GM18511 (cell line): Measurements from ENCODE around the gene BRIP1.
"Not testable (repeated sequence)": the region's sequence is repeated elsewhere in the genome, so short reads cannot be mapped to it uniquely, and the experiment has no call there.

ENCODE experiments used
- ATAC-seq: cut with Tn5 transposase; IDR thresholded peaks from one replicate; pipeline ENCODE4 v1.9.1; 2021; ENCODE audit warnings: mild to moderate bottlenecking, moderate library complexity; ENCODE audit not compliant: unreplicated experiment

Gene BRIP1

DNA sequence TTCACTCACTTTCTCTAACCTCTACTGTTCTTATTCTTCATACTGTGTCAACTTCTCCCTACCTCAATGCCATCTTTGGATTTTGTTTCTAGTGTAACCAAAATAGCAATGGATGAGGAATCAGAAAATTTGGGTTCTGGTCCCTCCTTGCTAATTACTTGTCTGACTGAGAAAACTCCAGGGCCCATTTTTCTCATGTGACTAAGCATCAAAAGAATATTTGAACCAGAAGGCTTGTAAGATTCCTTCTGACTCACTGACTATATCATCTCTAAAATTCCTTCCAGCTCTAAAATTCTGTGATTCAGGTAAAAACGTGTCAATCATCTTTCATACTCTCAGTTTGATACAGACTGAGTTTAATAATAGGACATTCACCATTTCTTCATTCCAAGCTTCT, 57.9 kb downstream of the BRIP1 start:
- ATAC-seq: no peak

DNA sequence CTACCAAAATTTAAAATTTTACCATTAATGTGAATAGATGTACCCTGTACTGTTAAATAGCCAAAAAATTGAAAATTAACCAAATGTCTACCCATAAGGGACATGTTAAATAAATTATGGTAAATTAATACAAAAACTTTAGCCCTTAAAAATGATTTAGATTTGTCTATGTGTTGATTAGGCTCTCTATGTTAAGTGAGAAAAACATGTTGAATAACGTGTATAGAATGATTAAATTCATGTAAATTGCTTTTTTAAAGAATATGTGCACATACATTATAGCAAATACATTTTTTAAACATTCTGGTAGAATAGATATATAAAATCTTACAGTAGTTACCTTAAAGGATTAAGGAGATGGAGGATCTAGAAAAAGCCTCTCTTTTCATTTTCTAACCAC, 59.5 kb downstream of the BRIP1 start:
- no peak for ATAC-seq

DNA sequence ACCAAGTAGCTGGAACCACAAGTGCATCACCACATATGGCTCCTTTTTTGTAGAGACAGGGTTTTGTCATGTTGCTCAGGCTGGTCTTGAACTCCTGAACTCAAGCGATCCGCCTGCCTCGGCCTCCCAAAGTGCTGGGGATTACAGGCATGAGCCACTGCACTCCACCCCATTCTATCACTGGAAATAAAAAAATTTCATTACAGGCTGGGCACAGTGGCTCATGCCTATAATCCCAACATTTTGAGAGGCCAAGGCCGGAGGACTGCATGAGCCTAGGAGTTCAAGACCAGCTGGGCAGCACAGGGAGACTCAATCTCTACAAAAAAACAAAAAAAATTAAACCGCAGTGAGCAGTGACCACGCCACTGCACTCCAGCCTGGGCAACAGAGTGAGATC, 60.1 kb downstream of the BRIP1 start:
- ATAC-seq: no peak

DNA sequence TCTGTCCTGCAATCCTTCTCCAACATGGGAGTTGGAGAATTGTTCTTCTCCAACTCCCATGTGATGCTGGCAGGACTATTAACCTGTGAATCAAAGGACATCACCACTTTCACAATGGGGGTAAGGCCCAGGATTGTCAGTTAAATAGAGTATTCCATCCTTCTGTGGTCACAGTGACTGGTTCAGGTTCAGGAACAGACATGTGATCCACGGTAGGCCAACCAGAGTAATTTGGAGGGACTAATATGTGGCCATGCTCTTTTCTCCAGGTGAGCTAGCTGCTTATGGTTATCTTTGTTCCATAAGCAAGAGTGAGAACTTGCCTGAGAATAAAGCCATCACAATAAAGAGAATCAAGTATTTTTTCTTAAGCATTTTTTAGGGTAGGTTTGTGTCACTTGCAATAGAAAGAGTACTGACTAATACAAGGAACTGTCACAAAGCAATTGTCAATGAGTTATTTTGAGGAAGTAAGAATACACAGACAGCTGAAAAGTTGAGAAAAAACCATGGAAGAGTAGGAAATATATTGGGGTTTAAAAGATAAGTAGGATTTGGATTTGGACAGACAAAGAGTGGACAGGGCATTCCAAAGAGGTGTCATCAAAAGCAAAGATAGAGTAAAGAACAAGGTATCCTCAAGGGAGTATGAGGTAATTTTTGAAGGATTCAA, 63.4 kb downstream of the BRIP1 start:
- no peak for ATAC-seq

DNA sequence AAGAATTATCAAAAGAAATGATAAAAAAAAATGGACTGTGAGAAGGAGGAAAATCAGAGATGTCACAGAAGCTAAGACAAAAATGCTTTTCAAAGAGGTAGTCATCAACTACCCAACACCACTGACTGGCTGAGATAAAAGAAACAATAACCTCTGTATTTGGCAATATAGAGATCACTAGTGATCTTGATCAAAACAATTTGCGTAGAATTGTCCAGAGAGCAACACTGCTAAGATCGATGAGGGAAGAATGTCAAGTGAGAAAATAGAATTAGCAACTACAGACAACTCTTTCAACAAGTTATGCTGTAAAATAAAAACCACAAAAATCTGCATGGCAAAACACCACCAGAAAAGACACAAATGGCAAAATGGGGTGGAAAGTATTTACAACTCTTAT, 66.0 kb downstream of the BRIP1 start:
- no peak for ATAC-seq

DNA sequence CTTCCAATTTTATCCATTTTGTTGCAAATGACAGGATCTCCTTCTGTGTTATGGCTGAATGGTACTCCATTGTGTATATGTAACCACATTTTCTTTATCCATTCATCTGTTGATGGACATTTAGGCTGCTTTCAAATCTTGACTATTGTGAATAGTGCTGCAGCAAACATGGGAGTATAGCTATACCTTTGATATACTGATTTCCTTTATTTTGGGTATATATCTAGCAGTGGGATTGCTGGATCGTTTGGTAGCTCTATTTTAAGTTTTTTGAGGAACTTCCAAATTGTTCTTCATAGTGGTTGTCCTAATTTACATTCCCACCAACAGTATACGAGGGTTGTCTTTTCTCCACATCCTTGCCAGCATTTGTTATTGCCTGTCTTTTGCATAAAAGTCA, 67.8 kb downstream of the BRIP1 start:
- no peak for ATAC-seq

DNA sequence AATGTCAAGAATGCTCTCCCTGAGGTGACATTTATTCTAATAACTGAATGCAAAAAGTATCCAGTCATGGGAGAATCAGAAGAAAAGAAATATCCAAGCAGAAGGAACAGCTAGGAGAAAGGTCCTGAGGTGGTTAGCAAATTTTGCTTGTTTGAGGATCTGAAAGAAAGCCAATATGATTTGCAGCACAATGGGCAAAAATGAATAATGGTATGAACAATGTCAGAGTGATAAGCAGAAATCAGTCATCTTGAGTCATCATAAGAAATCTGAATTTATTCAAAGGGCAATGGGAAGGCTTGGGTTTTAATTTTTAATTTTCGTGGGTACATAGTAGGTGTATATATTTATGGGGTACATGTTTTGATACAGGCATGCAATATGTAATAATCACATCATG, 68.5 kb downstream of the BRIP1 start:
- ATAC-seq: no peak

DNA sequence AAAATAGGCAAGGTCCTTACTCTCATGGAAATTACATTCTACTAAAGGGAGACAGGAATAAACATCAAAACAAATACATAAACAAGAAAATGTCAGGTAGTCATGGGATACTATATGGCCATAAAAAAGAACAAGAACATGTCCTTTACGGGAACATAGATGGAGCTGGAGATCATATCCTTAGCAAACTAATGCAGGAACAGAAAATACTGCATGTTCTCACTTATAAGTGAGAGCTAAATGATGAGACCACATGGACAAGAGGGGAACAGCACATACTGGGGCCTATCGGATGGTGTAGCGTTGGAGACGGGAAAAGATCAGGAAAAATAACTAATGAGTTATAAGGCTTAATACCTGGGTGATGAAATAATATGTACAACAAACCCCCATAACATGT, 69.1 kb downstream of the BRIP1 start:
- ATAC-seq: no peak

DNA sequence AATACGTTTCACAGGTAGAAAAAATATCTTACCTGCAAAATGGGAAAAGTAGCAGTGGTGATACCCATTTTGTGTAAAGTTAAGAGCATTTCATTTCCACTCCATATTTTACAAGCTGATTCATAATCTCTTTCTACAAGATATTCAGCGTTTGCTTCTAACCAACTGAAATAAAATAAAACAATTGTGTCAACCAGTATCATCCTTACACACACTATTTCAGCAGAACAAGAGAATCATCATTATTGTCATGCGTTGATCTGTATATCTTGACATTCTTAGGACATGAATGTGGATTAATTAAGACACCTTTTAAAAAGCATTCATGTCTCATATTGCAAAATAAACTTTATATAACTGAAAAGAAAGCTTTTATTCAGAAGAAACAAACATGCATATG, 69.8 kb downstream of the BRIP1 start:
- no peak for ATAC-seq

DNA sequence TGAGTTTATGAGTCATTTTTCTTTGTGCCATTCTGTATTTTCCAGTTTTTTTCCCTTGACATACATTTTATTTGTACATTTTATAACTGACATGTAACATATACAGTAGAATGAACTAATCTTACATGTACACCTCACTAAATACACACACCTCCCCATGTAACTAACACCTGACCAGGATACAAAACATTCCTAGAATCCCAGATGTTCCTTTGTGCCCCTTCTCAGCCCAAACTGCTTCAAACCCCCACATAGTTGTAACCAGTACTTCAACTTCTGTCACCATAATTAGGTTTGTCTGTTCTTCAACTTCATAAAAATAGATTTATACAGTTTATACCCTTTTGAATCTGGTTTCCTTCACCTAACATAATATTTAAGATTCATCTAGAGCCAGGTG, 73.5 kb downstream of the BRIP1 start:
- ATAC-seq: no peak

DNA sequence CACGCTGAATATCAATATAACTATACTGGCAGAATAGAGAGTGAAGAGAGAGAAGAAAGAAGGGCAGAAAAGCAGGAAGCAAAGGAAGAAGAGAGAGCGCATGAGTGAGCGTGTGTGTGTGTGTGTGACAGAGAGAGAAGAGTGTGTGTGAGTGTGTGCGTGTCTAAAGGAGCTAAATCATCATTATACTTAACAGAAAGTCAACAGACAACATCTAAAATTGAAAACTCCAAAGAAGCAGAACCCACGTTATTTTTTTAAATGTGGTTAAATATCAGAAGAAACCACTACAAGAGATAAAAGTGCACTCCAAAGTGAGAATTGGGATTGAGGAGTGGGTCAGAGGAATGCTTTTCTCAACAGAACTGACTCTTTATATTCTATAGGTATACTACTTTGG, 77.2 kb downstream of the BRIP1 start:
- ATAC-seq: no peak

DNA sequence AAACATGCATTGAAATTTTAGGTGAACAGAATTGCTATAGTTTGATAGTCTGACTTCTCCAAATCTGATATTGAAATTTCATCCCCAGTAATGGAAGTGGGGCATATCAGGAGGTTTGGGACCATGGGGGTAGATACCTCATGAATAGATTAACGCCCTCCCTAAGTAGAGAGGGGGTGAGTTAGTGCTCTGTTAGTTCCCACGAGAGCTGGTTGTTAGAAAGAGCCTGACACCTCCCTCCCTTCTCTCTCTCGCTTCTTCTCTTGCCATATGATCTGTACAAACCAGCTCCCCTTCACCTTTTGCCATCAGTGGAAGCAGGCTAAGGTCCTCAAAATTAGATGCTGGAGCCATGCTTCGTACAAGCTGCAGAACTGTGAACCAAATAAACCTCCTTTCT, 78.8 kb downstream of the BRIP1 start:
- ATAC-seq: peak; percentile 57

DNA sequence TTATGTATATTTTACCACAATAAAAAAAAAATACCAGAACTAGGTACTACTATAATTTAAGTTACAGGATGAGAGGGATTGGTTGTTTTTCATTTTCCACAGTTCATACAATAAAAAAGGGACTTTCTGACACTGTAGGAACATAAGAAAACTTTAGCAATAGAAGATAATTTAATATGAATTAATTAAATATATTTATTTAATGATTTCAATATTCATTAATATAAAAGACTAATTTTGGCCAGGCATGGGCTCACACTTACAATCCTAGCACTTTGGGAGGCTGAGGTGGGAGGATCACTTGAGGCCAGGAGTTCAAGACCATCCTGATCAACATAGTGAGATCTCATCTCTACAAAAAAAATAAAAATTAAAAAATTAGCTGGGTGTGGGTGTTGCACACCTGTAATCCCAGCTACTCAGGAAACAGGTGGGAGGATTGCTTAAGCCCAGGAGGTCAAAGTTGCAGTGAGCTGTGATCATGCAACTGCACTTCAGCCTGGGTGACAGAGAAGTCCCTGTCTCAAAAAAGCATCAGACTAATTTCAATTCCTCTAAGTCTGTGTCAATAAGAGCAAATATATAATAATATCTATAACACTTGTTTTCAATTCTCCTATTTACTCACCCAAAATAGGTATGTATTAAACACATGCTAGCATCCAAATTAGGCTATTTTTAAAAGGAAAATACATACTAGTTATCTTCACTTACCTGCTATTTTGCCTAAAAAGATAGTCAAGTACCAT, 79.6 kb downstream of the BRIP1 start:
- peak; percentile 83 for ATAC-seq

DNA sequence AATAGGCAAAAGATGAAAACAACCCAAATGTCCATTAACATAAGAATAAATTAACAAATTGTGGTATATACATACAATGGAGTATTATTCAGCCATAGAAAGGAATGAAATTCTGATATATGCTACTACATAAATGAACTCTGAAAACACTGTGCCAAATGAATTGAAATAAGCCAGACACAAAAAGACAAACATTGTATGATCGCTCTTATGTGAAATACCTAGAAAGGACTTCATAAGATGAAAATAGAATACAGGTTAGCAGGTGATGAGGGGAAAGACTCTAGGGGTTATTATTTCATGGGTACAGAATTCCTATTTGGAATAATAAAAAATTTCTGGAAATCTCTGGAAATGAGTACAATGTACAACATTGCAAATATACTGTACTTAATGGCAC, 80.2 kb downstream of the BRIP1 start:
- no peak for ATAC-seq

DNA sequence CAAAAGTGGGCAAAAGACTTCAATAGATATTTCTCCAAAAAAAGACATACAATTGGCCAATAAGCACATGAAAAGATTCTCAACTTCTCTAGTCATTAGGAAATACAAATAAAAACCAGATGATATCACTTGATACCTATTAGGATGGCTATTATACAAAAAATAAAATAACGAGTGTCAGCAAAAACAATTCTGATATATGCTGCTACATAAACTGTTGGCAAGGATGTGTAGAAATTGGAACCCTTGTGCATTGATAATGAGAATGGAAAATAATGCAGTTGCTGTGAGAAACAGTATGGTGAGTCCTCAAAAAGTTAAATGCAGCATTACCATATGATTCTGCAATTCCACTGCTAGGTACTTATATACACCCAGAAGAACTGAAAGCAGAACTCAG, 80.6 kb downstream of the BRIP1 start:
- no peak for ATAC-seq

DNA sequence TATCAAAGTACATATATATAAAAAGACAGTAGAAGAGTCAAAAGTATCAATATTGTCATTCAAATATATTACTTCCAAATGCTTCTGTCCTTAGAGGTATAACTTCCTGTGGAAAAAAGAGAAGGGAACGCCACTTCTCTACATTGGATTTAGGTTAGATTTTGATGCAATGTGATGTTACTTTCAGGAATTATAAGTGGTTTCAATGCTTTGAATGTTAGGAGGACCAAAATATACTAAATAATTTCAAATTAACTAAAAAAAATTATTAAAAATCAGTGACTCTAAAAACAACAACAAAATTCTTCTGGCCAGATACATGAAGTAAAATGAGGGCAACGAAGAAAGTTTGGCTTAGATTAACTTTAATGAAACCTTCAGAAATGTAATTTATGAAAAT, 88.0 kb downstream of the BRIP1 start:
- ATAC-seq: no peak

DNA sequence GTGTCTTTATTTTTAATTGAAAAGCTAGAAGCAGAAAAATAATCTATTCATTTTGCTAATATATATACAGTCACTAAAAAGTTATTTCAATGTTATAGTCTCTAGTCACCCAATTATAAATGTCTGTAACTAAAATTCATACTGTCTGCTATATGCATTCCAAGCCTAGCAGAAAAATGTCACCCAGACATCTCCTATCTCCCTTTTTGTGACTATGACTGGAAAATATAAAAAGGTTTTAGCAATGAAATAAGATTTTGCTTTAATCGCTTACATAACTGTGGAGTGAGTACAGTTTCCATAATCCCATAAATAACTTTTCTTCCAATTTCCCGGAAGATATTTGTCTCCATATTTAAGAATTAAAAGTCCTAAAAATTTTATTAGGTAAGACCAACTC, 88.6 kb downstream of the BRIP1 start:
- ATAC-seq: no peak

DNA sequence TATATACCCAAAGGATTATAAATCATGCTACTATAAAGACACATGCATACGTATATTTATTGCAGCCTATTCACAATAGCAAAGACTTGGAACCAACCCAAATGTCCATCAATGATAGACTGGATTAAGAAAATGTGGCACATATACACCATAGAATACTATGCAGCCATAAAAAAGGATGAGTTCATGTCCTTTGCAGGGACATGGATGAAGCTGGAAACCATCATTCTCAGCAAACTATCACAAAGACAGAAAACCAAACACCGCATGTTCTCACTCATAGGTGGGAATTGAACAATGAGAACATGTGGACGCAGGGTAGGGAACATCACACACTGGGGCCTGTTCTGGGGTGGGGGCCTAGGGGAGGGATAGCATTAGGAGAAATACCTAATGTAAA, 89.2 kb downstream of the BRIP1 start:
- not testable (repeated sequence) for ATAC-seq

DNA sequence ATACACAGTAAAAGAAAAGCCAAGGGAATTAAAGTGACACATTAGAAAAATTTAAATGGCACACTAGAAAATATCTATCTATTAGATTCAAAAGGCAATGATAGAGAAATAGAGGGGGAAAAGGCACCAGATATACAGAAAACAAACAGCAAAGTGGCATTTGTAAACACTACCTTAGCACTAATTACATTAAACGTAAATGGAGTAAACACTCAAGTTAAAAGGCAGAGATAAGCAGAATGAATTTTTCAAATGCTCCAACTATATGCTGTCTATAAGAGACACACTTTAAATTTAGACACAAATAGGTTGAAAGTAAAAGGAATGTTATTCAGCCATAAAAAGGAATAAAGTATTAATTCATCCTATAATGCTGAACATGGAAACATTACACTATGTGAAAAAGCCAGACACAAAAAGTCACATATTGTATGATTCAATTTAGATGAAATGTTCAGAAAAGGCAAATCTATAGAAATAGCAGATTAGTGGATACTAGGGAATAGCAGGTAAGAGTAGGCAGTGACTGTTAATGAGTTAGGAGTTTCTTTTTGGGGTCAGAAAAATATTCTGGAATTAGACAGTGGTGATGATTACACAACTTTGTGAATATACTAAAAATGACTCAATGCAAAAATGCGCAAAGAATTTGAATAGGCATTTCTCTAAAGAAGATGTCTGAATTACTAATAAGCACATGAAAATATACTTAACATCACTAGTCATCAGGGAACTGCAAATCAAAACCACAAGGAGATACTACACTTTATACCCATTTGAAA, 92.4 kb downstream of the BRIP1 start:
- ATAC-seq: no peak

DNA sequence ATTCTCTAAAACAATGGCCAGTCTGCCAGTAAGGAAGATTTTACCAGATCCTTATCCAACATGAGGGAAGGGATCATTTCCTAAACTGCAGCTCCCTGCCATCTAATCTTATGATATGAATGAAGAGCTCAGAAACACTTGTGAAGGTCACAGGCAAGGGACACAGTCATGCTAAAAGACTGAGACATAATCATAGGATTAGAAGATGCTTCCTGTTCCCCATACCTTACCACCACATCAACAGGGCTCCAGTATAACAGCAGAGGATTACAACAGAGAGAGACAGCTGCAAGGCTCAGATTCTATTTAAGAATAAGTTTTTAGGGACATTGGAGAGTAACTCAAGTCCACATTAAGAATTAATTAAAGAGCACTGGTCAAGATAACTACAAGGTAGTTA, 93.3 kb downstream of the BRIP1 start:
- no peak for ATAC-seq

DNA sequence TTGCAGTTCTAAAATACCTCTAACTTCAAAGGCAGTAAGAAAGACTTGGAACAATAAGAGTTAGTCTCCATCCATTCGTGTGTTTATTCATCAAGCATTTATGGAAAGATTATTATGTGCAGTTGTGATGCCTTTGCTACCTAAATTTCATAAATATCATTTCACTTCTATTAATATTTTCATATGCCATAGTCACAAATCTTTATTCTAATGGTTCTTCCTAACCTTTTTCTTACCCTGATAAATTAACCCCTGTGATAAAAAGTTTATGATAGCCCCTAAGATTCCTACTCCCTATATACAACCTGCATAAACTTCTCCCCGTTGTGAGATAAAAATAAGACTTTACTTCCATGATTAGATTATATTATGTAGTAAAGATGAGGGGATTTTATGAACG, 94.9 kb downstream of the BRIP1 start:
- ATAC-seq: no peak

DNA sequence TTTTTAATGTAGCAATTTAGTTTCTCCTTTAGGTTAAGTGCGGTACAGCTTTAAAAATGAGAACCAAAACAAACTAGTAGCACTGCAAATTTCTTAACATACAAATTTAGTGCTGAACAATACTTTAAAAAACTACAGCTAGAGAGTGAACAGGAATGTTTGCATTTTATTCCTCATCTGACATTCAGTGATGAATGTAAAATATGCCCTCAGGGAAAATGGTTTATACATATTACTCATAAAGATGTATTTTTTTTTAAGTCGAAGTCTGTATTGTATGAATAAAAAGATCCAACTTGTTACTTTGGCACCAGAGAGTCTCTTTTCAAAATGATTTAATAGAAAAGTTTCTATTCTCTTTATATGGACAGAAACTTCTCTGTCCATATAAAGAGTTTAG, 96.8 kb downstream of the BRIP1 start:
- no peak for ATAC-seq
